Liver (tissue), 3 donors: ENCODE data around the gene NUDCD2.

Experiments
- RXRA ChIP-seq, 2 donors: IDR thresholded peaks; 2 replicates each; pipeline ENCODE4 v1.6.1; 2017 to 2018; ENCODE audit warnings: antibody characterized with exemption in 2 of 2, mild to moderate bottlenecking in 1 of 2
- SP1 ChIP-seq: IDR thresholded peaks from 2 replicates; pipeline ENCODE4 v1.6.1; 2018; ENCODE audit warnings: antibody characterized with exemption, mild to moderate bottlenecking
- TF ChIP-seq, protein P1 (sequence below): IDR thresholded peaks from 2 replicates; pipeline ENCODE4 v1.6.1; 2016; ENCODE audit warnings: antibody characterized with exemption
- TF ChIP-seq, protein P2 (sequence below): IDR thresholded peaks from 2 replicates; pipeline ENCODE4 v1.6.1; 2016; ENCODE audit warnings: antibody characterized with exemption, mild to moderate bottlenecking
- TF ChIP-seq, protein P3 (sequence below): fragments of 150-350 bp; IDR thresholded peaks from 2 replicates; pipeline ENCODE4 v1.5.1; 2017; ENCODE audit warnings: improper control_type of control experiment, low read depth, low read length; ENCODE audit not compliant: missing input control
- donor health status: healthy.
- donor health status: healthy.

DNA sequence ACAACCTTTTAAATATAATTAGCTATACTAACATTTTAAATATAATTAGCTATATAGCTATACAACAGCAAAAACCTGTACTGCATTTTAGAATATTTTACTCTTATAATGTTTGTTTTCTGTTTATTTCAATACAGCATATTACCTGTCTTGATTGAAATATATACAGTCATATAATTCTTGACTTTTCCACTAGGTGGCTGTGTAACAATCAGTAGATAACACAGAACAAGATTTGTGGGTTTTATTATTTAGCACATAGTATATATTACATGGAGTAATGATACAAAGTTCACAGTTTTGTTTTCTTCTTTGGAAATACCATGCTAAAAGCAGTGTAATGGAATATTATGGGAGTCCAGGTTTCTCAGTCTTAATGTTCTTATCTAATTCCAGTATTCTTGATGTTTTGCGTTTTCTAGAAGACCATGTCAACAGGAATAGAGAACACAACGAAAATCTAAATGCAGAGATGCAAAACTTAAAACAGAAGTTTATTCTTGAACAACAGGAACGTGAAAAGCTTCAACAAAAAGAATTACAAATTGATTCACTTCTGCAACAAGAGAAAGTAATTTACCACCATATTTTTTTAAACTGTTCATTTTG lies 13.8 kb upstream of the NUDCD2 start:
- TF ChIP-seq, protein P1, sequence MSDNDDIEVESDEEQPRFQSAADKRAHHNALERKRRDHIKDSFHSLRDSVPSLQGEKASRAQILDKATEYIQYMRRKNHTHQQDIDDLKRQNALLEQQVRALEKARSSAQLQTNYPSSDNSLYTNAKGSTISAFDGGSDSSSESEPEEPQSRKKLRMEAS = no peak
- TF ChIP-seq, protein P2, sequence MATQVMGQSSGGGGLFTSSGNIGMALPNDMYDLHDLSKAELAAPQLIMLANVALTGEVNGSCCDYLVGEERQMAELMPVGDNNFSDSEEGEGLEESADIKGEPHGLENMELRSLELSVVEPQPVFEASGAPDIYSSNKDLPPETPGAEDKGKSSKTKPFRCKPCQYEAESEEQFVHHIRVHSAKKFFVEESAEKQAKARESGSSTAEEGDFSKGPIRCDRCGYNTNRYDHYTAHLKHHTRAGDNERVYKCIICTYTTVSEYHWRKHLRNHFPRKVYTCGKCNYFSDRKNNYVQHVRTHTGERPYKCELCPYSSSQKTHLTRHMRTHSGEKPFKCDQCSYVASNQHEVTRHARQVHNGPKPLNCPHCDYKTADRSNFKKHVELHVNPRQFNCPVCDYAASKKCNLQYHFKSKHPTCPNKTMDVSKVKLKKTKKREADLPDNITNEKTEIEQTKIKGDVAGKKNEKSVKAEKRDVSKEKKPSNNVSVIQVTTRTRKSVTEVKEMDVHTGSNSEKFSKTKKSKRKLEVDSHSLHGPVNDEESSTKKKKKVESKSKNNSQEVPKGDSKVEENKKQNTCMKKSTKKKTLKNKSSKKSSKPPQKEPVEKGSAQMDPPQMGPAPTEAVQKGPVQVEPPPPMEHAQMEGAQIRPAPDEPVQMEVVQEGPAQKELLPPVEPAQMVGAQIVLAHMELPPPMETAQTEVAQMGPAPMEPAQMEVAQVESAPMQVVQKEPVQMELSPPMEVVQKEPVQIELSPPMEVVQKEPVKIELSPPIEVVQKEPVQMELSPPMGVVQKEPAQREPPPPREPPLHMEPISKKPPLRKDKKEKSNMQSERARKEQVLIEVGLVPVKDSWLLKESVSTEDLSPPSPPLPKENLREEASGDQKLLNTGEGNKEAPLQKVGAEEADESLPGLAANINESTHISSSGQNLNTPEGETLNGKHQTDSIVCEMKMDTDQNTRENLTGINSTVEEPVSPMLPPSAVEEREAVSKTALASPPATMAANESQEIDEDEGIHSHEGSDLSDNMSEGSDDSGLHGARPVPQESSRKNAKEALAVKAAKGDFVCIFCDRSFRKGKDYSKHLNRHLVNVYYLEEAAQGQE = no peak
- TF ChIP-seq, protein P3, sequence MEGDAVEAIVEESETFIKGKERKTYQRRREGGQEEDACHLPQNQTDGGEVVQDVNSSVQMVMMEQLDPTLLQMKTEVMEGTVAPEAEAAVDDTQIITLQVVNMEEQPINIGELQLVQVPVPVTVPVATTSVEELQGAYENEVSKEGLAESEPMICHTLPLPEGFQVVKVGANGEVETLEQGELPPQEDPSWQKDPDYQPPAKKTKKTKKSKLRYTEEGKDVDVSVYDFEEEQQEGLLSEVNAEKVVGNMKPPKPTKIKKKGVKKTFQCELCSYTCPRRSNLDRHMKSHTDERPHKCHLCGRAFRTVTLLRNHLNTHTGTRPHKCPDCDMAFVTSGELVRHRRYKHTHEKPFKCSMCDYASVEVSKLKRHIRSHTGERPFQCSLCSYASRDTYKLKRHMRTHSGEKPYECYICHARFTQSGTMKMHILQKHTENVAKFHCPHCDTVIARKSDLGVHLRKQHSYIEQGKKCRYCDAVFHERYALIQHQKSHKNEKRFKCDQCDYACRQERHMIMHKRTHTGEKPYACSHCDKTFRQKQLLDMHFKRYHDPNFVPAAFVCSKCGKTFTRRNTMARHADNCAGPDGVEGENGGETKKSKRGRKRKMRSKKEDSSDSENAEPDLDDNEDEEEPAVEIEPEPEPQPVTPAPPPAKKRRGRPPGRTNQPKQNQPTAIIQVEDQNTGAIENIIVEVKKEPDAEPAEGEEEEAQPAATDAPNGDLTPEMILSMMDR = peak; percentile 35
- TF ChIP-seq RXRA (IDR thresholded peaks at IDR 0.05) (no peak), SP1 (no peak)
